ENCODE measurements around the gene ABCA13.

ABCA13 gene

DNA sequence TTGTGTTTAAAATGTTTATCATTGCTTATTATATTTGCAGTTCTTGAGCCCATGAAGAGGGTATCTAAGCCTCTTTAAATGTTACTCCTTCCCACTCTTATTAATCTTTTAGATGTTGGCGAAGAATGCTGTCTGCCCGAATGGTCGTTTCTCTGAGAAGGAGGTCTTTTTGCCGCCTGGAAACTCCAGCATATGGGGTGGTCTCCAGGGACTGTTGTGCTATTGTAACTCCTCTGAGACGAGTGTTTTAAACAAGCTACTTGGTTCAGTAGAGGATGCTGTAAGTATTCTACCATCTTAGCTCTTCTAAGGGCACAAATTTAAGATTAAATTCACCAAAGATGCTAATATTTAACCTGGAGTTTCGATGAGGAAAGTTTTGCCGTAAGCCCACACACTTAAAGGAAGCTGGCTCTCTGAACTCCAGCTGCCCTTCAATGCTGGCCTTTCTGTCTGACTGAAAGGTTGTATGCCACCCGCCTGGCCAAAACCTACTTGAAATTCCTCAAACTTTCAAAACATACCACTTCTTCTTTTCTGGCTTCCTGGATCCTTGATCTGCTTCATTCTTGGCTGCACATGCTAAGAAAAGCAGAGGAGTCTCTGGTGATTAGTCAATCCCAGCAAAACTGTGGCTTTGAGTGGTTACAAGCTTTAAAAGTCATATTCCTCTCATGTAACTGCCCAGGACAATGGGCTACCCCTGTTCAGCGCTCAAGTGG lies 74.7 kb downstream of the ABCA13 start:
- no peak for DNase-seq (ENCODE audit: low spot score)

DNA sequence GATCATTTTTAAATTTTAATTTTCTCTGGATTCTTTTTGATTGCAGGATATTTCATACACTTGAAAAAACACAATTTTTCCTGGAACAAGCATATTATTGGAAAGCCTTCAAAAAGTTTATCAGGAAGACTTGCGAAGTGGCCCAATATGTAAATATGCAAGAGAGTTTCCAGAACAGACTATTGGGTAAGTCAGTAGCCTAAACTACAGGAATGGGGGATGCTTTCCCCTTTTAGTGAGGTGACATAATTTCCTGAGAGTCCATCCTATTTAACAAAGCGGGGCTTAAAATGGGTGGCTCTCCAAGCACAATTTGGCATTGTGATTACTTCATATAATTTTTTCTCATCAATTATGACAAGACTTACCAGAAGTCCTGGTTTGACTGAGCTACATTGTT lies 77.9 kb downstream of the ABCA13 start:
- DNase-seq (ENCODE audit: low spot score) = no peak

DNA sequence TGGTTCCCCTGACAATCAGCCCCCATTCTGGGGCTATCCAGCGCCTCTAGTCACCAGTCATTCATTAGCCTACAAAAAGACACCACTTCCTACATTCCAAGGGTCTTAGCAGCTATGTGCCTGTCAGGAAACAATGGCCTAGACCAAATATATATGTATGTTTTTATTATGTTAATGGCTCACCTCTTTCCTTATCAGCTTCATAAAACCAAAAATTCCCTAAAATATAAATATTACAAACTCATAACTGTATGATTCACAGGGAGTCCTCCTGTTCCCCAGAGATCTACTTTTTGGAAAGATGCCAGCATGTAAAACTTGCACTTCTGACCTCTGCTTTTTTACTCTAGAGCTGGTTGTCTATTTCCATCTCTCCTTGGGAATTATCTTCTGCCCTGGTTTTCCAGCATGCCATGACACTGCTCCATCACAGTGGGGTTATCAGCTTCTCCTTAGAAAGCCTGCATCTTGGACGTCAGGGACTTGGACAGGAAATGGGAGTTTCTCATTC lies 79.2 kb downstream of the ABCA13 start:
- no peak for DNase-seq (ENCODE audit: low spot score)

DNA sequence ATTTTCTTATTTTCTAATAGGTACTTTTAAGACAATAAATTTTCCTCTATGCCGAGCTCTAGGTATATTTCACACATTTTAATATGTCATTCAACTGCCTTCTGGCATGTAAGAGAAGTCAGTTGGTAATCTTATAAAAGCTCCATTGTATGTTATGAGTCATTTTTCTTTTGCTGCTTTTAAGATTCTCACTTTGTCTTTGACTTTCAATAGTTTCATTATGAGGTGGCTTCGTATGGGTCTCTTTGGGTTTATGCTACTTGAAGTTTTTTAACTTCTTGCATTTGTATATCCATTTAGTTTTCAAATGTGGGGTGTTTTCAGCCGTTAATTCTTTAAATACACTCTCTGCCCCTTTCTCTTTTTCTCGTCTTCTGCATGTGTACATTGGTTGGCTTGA lies 80.5 kb downstream of the ABCA13 start:
- DNase-seq (ENCODE audit: low spot score) = peak; percentile 78

DNA sequence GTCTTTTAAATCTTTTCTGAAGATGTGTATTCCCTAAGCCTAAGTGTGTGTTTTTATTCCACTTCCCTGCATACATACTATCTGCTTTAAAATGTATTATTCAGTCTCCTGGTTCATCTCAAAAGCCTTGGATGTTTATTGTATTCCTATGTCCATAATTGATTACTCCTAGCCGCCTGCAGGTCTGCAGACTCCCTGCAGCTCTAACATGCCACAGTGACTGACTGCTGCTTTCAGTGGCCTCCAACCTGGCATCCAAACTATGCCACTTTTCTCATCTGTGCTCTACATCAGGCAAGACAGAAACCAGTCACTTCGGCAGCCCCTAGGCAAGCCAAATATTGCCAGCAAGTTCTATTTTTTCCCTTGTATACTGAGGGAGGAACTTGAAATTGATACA lies 81.7 kb downstream of the ABCA13 start:
- DNase-seq (ENCODE audit: low spot score) = no peak

DNA sequence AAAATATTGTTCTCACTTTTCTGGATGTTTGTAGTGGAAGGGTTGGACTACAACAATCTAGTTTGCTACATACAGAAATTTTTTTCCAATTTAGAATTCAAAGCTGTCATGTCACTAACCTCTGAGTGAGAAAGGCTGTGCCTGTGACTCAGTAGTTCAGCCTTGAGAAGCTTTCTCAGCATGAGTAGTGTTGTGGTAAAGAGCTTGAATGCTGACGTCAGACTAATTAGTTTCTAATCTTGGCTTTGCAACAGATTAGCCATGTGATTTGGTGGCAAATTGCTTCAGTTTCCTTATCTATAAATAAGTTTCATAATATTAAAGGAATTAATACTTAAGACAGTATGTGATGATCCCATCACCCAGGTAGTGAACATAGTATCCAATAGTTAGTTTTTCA lies 83.8 kb downstream of the ABCA13 start:
- DNase-seq (ENCODE audit: low spot score) = peak; percentile 76

DNA sequence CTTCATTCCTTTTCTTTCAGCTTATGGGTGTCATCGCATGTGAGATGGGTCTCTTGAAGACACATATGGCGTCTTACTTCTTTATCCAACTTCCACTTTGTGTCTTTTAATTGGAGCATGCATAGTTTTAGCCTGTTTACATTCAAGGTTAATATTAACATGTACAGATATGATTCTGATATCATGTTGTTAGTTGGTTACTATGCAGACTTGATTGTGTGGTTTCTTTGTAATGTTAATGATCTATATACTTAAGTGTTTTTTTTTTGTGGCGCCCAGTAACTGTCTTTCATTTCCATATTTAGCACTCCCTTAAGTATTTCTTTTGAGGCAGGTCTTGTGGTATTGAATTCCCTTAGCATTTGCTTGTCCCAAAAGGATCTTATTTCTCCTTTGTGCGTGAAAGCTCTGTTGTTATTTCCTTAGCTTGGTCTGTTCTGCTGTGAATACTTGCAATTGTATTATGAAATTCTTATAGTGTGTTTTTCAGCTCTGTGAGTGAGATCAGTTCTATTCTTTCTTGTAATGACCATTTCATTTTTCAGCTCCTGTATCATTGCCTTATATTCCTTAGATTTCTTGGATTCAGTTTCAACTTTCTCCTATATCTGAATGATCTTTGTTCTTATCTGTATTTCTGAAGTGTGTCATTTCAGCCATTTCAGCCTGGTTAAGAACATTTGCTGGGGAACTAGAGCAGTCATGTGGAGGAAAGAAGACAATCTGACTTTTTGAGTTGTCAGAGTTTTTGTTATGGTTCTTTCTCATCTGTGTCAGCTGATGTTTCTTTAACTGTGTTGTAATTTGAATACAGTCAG lies 88.4 kb downstream of the ABCA13 start:
- DNase-seq (ENCODE audit: low spot score) = no peak

DNA sequence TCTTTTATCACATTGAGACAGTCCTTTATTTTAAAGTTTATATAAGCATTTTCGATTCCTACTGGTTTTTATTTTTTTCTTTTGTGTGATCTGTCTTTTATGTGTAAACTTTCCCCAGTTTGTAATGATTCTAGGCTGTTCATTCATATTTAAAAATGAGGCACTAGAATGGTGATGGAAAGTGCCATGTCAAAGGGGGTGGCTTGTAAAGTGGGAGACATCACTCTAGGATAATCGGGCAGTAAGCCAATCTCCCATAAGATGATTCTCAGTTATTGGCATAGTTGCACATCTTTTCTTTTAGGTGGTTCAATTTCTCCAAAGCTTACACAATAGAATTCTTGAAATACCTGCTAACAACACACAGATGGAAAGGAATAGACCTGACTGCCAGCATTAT lies 90.4 kb downstream of the ABCA13 start:
- DNase-seq (ENCODE audit: low spot score) = no peak

DNA sequence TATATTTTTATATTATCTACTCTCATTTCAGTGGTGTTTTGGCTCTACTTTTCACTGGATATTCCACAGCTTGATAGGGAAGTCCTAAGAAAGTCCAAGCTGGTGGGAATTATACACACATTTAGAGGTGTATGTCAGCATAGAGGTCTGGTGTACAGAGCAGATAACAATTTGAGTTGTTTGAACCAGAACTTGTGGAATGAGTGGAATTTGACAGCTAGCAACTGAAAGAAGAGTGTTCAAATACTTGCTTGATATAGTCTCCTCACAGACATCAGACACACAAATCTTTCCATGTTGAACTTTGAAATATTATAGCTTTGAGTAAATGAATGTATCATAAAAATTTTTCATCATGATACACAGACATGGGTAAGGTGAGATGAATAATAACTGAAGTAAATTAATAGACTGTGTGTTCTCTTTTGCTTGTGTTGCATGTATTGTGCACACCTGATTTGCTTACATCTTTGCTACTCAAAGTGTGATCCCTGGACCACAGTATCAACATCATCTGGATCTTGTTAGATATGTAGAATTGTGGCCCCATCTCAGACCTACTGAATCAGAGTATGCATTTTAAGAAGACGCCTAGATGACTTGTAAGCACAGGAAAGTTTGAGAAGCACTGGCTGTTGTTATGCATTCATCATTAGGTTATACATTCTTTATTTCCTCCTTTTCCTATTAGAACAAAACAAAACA lies 91.5 kb downstream of the ABCA13 start:
- DNase-seq (ENCODE audit: low spot score) = no peak

DNA sequence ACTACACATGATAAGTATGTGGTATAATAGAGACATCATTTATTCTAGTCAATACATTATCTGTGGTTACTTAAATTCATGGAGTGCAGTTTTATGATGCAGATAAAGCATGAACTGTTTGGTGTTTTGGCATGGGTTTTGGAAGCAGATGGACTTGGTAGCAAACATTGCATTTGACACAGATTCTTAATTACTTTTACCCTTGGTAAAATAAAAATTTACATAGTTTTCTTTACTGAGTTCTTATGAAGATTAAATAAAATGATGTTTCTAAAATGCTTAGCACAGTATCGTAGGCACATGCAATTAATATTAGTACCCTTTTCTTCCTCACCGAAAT lies 92.0 kb downstream of the ABCA13 start:
- DNase-seq (ENCODE audit: low spot score) = no peak

DNA sequence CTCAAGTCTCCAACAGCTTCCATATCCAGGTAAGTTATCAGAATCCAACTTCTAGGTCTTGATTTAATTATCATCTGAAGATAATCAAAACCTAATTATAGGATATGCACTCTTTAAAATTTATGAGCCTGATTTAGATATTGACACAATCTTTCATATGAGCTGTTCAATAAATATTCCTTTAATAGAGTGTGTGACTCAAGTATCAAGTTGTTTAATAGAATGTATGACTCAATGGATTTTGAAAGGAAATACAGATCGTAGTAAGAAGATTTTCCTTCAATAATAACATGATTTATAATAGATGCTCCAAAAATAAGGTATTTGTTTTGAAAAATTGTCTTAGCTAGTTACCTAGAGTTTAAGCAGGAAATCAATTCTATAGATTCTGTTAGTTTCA lies 97.8 kb downstream of the ABCA13 start:
- DNase-seq (ENCODE audit: low spot score) = no peak

DNA sequence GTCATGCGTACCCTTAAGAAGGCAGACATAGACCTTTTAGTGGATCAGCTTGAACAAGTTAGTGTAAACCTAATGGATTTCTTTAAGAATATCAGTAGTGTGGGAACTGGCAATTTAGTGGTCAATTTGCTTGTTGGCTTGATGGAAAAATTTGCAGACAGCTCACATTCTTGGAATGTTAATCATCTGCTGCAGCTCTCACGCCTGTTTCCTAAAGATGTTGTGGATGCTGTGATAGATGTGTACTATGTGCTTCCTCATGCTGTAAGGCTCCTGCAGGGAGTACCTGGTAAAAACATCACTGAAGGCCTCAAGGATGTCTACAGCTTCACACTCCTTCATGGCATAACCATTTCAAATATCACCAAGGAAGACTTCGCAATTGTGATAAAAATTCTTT lies 103.4 kb downstream of the ABCA13 start:
- DNase-seq (ENCODE audit: low spot score) = no peak

DNA sequence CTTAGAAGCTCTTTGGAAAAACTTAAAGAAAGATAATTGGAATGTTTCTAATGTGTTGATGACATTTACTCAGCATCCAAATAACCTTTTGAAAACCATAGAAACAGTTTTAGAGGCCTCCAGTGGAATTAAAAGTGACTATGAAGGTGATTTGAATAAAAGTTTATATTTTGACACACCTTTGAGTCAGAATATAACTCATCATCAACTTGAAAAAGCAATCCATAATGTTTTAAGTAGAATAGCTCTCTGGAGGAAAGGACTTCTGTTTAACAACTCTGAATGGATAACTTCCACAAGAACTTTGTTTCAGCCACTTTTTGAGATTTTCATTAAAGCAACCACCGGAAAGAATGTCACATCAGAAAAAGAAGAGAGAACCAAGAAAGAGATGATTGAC lies 108.2 kb downstream of the ABCA13 start:
- no peak for DNase-seq (ENCODE audit: low spot score)

DNA sequence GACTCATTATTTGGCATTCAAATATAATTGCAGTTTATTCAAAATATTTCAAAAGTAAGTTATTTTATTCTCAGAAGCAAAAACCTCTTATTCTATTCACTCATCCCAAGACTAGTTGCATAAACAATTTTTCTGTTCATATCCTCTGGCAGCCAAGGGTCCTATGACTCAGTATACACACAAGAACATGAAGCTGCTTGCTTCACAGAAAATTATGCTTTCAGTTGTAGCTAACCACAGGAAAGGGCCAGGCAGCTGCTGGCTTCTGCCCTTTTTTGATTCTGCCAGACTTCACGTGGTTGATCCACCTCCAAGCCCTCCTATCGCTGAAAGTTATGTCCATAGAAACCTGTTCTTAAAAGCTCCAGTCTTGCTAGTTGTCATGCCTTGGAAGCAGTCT lies 108.8 kb downstream of the ABCA13 start:
- peak; percentile 55 for DNase-seq (ENCODE audit: low spot score)

DNA sequence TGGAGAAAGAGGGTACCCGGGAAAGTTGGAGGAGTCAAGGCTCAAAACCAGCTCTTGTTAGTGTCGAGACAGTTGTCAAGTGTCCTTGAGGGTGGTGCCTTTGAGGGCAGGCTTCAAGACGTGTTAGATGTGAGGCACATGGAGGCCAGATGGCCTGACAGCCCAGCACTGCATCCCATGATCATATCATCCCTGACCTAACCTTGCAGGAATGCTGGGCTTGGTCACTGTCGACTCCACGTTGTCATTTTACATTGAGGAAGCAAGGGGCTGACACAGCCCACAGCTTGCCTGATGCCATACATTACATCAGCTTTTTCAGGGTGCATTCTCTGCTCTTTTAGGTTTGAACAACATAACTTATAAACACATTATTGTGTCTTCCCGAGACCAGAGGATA lies 114.1 kb downstream of the ABCA13 start:
- DNase-seq (ENCODE audit: low spot score) = no peak

DNA sequence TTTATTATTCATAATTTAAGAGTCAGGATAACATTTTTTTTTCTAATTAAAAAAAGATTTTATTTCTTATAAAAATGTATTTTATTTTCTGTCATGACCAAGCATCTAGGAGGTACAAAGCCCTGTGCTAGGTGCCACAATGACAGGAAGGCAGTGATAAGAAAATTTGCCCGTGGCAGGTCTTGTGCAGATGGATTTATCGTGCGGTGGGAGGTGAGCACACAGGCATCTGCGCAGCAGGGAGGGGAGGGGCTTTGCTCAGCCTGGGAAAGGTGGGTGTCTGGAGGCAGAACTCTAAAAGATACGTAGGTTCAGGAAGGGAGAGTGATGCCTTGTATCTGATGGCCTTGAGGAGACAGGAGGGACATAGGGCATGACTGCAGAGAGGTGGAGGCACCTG lies 115.6 kb downstream of the ABCA13 start:
- DNase-seq (ENCODE audit: low spot score) = no peak

DNA sequence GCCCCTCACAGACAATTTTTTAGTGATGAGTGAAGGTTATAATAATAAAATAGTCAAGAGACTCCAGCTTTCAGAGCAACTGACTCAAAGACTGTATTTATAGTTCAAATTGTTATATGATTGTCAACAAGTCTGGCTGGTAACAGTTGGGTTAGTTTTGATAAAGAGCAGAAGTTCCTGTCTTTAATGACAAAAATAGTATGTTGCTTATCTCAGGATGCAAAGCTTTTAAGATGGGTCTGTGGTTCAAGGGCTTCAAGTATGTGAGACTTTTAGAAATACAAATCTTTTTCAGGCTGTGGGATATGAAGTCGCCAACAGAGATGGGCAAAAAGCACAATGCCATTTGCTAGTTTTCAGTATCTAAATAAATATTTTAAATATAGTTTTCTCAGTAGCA lies 118.4 kb downstream of the ABCA13 start:
- no peak for DNase-seq (ENCODE audit: low spot score)

DNA sequence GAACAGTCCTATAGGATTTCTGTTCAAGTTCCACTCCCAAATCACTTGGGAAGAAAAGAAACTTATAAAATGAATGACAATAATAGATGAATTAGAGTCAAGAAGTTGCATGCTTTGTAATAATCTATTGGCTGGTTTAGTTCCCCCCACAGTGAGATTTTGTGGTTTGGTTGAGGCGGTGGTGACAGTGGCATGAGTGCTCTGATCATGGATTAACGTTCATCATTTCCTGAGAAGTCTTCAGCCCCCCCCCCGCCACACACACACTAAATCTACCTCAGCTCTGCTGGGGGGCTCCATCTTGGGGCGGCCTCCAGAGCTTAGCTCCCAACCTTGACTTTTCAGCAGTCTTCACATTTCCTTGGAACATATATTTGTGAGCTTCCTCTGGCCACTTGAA lies 121.7 kb downstream of the ABCA13 start:
- no peak for DNase-seq (ENCODE audit: low spot score)

DNA sequence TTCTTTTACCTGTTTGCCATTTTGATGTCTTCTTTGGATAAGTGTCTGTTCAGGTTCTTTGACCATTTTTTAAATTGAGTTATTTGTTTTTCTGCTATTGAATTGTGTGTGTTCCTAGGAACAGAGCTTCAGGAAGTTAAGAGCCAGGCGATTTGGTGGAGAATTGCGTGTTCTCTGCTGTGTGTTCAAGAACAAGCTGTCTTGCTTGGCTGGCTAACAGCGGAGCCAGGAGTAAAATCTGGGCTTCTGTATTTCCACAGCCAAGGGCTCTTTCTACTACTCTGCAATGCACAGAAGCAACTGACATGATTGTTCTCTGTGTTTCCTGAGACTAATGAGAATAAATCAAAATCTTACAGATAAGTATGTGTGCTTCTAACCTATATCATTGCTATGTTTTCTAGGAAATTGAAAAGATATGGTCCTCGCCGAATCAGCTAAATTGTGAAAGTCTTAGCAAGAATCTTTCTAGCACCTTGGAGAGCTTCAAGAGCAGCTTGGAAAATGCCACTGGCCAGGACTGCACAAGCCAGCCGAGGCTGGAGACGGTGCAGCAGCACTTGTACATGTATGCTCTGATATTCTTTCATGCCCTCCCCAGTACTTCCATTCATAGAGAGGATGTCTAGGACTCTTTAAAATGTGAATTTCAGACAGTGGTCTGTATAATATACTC lies 124.2 kb downstream of the ABCA13 start:
- no peak for DNase-seq (ENCODE audit: low spot score)

DNA sequence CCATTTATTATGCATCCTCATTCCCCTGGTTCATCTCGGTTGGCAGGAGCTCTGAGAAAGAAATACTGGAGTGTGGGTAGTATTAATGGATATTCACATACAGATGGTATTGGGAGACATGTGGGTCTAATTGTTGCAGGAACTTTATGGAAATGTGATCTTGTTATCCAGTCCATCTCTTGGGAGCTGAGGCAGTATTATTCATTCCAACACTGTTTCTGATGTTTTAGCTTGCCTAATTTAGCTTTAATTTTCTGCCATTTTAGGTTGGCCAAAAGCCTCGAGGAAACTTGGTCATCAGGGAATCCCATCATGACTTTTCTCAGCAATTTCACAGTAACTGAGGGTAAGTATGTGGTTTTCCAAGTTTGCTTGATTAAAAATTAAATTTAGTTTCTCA lies 125.7 kb downstream of the ABCA13 start:
- no peak for DNase-seq (ENCODE audit: low spot score)

DNA sequence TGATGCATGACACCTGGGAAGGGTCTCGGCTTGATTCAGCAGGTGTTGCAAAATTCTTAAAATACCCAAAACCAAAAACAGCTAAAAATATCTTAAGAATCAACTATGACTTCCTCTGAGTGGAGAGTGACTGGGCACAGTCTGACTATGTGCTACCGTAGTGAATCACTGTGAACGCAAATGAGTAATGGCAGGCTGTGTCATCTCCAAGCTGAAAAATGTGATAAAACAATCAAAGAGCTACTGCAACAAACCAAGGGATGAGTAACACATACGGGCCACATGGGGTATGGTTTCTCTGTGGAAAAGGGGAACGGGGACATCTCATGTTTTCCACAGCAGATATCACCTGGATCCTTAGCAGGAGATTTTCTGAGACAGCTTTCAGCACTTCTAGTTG lies 127.5 kb downstream of the ABCA13 start:
- peak; percentile 83 for DNase-seq (ENCODE audit: low spot score)

DNA sequence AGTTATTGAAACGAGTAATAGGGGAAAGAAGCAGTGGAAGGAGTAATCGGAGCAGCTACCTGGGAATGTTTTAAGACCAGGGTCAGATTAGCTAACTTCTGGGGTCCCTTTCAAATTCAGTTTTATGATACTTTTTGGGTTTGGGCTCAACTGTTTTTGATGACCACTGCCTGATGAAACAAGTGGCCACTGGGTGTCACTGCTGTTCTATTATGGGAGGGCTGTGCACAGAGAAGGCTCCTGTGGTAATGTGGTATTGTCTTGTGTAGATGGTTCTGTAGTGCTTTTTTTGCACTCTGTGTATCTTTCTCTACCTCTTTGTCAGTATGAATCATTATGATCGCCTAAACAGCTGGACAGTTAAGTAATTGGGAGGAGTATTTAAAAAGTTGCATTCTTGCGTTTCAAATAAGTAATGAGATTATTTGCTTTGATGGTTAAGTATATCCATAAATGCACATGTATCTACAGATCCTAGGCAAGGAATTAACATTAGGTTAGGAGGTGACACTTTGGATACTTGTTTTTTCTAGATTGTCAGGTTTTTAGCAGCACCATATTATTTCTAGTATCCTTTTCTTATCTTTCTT lies 128.4 kb downstream of the ABCA13 start:
- DNase-seq (ENCODE audit: low spot score) = peak; percentile 76

Measured in activated CD4-positive, alpha-beta T cell treated with anti-CD3 and anti-CD28 coated beads, Interleukin-2, Interleukin-4, amounts not matched to agents 100 ng/mL and 50 ng/mL, durations not matched to agents 16 hours and 8 hours (primary cell).